Dedifferentiated amniotic fluid mesenchymal stem cell (primary cell): ENCODE measurements around the gene ATP5PD.
"Not testable (repeated sequence)": the region's sequence is repeated elsewhere in the genome, so short reads cannot be mapped to it uniquely, and the experiment has no call there.

ENCODE experiments used
- DNase-seq: peaks from one replicate; pipeline ENCODE4 v3.0.0-alpha.2; 2016; ENCODE audit errors: extremely low spot score

ATP5PD gene

GRCh38 chr17:75020331-75021110 lies 26.2 kb downstream of the ATP5PD start:
- no peak for DNase-seq

GRCh38 chr17:75019710-75020109 lies 27.1 kb downstream of the ATP5PD start:
- no peak for DNase-seq

DNA sequence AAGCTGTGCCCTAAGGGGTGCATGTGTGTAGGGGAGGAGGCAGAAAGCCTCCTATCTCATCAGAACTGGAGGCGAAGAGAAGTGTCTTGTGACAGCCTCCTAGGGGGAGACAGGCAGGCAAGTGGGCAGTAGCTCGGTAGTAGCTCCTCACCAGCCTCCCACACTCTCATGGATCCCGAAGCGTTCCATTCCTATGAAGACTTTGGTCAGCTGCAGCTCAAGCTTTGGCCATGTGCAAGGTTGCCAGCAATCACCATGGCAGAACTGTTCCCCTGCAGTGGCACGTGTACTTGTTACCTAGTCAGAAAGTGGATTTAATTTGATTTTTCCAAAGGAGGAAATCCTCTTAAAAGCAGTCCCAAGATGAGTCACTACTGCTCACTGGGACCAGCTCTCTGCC lies 27.6 kb downstream of the ATP5PD start:
- DNase-seq: no peak

DNA sequence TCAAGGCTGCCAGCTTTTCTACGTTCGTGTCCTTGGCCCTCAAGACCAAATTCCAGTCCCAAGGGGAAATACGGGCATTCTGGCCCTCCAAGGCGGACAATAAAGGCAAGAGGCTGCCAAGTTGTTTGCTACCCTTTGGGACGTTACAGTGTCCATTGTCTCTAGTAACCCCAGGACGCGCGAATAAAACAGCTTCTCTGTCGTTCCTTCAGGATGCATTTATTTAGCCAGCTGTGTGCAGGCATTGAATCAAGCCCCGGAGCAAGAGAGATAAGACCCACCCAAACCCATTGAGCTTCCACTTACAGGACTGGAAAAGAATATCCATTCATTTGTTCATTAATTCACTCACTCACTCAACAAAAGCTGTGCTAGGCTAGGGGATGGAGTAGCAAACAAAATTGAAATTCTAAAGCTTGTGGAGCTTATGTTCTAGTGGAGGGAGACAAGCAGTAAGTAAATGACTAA lies 33.6 kb downstream of the ATP5PD start:
- DNase-seq: no peak

- DNase-seq: peak; percentile 83
Measured at GRCh38 chr17:75012346-75013091, 34.2 kb downstream of the ATP5PD start, which contains the start of gene MRPL58. Gene MRPL58, plus strand, starts transcription at chr17:75012670. Its CDS starts 17 bp downstream, at chr17:75012687.

GRCh38 chr17:75012096-75012345 lies 34.7 kb downstream of the ATP5PD start:
- no peak for DNase-seq

GRCh38 chr17:75011401-75012095 lies 35.2 kb downstream of the ATP5PD start:
- peak; percentile 23 for DNase-seq

GRCh38 chr17:75010683-75011400 lies 35.9 kb downstream of the ATP5PD start:
- DNase-seq: no peak

- no peak for DNase-seq
Measured at GRCh38 chr17:75009139-75009724, 37.5 kb downstream of the ATP5PD start.

- DNase-seq: no peak
Measured at GRCh38 chr17:75008373-75008772, 38.4 kb downstream of the ATP5PD start.

GRCh38 chr17:75006653-75007052 lies 40.1 kb downstream of the ATP5PD start:
- no peak for DNase-seq

DNA sequence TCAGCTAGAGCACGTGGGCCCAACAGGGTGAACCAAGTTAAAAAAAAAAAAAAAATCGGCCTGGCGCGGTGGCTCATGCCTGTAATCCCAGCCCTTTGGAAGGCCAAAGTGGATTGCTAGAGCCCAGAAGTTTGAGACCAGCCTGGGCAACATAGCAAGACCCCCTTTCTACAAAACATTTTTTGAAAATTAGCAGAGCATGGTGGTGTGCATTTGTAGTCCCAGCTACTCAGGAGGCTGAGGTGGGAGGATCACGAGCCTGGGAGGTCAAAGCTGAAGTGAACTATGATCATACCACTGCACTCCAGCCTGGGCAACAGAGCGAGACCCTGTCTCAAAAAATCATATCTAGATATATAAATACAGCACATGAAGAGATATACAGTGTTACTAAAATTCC lies 40.7 kb downstream of the ATP5PD start:
- DNase-seq: not testable (repeated sequence)

DNA sequence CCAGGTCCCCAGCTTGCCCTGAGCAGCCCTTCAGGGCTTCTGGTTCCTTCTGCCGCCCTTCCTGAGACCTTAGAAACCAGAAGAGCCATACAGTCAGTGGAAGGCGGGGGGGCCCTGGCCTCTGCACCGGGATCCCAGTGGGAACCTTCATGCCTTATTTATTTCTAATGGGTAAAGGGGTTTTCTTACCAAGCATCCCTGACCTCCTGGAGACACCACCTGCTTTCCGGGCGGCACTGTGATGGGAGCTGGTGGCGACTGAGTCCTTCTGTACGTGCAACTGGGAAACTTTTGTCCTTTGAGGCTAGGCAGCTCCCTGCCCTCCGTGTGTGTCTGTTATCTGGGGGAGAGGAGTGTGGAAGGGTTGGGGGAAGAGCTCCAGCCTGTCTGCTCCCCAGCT lies 41.5 kb downstream of the ATP5PD start:
- no peak for DNase-seq

DNA sequence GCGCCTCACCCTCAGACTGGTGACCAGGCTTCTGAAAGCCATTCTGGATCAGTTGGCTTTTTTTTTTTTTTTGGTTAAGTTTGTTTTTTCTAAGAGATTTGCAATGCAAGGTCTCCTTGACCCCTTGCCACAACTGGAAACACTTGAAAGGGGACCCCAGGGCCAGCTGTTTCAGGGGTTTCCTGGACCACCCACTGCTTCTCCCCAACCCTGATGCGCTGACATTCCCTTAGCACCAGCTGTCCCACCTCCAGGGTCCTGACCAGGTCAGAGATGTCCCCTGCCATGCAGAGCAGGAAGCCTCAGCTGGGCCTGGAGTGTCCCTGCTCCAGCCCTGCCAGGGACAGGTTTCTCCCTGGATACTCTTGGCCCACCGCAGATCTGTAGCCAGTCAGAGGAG lies 42.4 kb downstream of the ATP5PD start:
- no peak for DNase-seq

DNA sequence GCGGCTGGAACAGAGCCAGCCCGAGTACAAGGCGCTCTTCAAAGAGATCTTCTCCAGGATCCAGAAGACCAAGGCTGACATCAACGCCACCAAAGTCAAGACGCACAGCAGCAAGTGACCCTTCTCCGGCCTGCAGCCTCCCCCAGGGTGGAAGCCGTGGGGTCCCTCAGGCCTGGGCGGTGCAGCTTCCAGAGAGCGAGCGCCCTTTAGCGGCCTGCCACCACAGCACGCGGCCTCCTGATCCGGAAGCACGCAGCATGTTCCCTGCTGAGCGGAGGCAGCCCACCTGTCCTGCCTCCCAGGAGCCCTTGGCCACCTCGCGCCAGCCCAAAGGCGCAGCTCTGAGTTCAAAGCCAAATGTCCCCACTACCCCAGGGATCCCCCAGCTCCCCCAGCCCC lies 42.8 kb downstream of the ATP5PD start:
- no peak for DNase-seq

- DNase-seq: no peak
Measured at GRCh38 chr17:75003070-75003956, 43.5 kb downstream of the ATP5PD start.

- DNase-seq: no peak
Measured at GRCh38 chr17:75001915-75002843, 44.6 kb downstream of the ATP5PD start.

GRCh38 chr17:74999523-74999922 lies 47.2 kb downstream of the ATP5PD start:
- DNase-seq: no peak

GRCh38 chr17:74998783-74999182 lies 48.0 kb downstream of the ATP5PD start:
- DNase-seq: no peak

- DNase-seq: no peak
Measured at GRCh38 chr17:74995847-74996246, 50.9 kb downstream of the ATP5PD start.
